GM20000 (cell line): Measurements from ENCODE around the gene PAGR1.
"Not testable (repeated sequence)": the region's sequence is repeated elsewhere in the genome, so short reads cannot be mapped to it uniquely, and the experiment has no call there.

Experiments
- DNase-seq: peaks from one replicate; pipeline ENCODE4 v3.0.0; 2012; ENCODE audit warnings: low spot score
- TF ChIP-seq, protein P1 (sequence below): IDR thresholded peaks from 2 replicates; pipeline ENCODE4 v1.5.1; 2012; ENCODE audit warnings: mild to moderate bottlenecking, control low read depth; ENCODE audit errors: extremely low read depth, missing control alignments

PAGR1 gene

GRCh38 chr16:29860218-29860617 is 44.3 kb downstream of the PAGR1 start:
- TF ChIP-seq, protein P1, sequence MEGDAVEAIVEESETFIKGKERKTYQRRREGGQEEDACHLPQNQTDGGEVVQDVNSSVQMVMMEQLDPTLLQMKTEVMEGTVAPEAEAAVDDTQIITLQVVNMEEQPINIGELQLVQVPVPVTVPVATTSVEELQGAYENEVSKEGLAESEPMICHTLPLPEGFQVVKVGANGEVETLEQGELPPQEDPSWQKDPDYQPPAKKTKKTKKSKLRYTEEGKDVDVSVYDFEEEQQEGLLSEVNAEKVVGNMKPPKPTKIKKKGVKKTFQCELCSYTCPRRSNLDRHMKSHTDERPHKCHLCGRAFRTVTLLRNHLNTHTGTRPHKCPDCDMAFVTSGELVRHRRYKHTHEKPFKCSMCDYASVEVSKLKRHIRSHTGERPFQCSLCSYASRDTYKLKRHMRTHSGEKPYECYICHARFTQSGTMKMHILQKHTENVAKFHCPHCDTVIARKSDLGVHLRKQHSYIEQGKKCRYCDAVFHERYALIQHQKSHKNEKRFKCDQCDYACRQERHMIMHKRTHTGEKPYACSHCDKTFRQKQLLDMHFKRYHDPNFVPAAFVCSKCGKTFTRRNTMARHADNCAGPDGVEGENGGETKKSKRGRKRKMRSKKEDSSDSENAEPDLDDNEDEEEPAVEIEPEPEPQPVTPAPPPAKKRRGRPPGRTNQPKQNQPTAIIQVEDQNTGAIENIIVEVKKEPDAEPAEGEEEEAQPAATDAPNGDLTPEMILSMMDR = no peak
- DNase-seq = no peak

GRCh38 chr16:29862383-29862883 is 46.5 kb downstream of the PAGR1 start:
- TF ChIP-seq, protein P1 = peak; percentile 3
- DNase-seq = no peak

DNA sequence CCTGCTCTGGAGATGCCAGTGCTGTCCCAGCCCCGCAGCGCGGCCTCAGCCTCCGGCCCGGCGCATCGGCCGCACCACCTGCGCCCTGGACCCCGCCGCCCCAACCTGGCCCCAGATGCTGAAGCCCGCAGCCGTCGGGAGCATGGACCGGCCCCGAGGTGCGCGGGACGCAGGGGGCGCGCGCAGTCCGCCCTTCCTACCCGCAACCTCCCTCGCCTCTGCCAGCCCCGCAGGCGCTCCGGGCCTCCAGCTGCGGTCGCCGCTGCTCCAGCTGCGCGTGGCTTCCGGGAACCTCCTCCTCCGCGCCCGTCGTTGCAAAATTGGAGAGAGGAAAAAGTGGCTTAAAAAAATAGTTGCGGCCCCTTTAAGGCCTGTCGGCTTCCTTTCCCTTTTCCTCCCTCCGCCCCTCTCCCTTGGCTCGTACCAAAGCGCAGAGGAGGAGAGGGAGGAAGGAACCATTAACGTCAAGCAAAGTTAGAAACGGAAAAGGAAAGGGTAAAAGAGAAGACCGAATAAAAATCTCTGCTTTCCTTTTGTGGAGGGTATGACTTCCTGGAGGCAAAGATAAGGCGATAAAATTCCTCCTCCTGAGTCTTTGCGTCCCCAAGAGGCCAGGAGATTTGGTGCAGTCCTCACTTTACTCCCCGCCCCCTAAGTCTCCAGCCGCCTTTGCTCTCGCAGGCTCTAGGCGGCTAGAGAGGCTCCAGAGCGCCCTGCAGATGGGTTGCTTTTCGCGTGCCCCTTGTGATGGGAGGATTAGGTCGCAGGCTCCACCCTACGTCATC is 47.1 kb downstream of the PAGR1 start, which contains the start of gene CDIPT:
Gene CDIPT, minus strand, starts transcription at position 343 of the 785 bp plus-strand sequence. CDS start 369 bp downstream, outside the sequence.
- TF ChIP-seq, protein P1 = peak; percentile 78
- peak; percentile 96 for DNase-seq

- TF ChIP-seq, protein P1 = no peak
- DNase-seq = no peak
These were observed 47.7 kb downstream of the PAGR1 start for GRCh38 chr16:29863669-29863984.

DNA sequence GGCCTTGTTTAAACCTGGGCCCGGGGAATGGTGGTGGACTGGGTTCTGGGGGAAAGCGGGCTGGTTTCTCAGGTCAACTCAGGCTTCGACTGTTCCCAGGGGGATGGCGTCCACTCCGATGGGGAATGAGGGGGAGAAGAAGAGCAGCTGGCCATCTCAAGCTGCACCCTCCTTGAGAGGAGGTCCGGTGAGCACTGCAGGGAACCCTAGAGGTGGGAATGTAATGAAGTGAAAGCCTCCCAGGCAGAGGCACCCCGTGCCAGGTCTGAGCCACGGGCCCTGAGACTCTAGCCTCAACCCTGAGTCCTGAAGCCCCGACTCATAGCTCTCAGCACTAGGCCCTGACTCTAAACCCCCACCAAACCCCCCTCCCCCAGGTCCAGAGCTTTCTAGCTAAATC is 48.3 kb downstream of the PAGR1 start:
- TF ChIP-seq, protein P1 = no peak
- no peak for DNase-seq

- no peak for DNase-seq
These were observed 52.6 kb downstream of the PAGR1 start for GRCh38 chr16:29868396-29869009.

DNA sequence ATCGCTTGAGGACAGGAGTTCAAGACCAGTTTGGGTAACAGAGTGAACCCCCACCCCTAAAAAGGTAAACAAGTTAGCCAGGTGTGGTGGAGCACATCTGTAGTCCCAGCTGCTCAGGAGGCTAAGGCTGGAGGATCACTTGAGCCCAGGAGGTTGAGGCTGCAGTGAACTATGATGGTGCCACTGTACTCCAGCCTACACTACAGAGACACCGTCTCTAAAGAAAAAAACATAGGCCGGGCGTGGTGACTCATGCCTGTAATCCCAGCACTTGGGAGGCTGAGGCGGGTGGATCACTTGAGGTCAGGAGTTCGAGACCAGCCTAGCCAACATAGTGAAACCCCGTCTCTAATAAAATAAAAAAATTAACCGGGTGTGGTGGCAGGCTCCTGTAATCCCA is 53.1 kb downstream of the PAGR1 start:
- not testable (repeated sequence) for DNase-seq

More at GRCh38 chr16:29868396-29869009, 52.6 kb downstream of the PAGR1 start:
- TF ChIP-seq, protein P1 = no peak
